ENCODE results near the gene PACS2.

PACS2 gene

DNA sequence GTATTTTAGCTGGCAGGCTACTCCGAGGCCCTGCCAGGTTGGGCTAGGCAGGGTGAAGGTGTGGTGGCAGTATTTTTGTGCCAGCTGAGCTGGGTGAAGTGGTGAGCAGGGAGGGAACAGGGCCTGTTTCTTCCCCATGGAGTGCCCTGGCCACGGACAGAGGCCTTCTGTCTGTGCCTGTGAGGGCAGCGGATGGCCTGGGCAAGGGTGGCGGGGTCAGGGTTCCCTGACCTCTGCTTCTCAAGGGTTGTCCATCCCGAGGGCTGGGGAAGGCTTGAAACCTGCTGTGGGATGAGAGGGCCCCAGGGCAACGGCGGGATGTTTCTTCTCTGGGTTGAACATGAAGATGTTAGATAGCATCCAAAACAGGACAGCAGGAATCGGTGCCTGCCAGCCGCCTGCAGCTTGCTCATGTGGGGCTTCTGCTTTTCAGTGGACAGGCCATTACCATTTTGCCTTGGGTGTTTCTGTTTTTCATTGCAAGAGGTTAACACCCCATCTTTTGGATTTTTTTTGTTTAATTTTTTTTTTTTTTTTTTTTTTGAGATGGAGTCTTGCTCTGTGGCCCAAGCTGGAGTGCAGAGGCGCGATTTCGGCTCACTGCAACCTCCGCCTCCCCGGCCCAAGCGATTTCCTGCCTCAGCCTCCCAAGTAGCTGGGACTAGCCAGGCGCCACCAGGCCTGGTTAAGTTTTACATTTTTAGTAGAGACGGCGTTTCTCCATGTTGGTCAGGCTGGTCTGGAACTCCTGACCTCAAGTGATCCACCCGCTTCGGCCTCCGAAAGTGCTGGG, 108.3 kb downstream of the PACS2 start:
- H3K27me3 ChIP-seq (replicated peaks; ENCODE audit: control insufficient read depth, insufficient read depth, low read length, poor library complexity, severe bottlenecking) = no peaks in the 10 kb centered on the region
- no peak overlapping the region for H3K4me3 ChIP-seq (ENCODE audit: insufficient read depth, low read depth, low read length, poor library complexity, severe bottlenecking)
- DNase-seq = no peak
- H3K9me3 ChIP-seq (ENCODE audit: control insufficient read depth, low read length) = no peaks in the 10 kb centered on the region
- peaks cover 24% of the 10 kb centered on the region for H3K4me1 ChIP-seq (ENCODE audit: control insufficient read depth, insufficient read depth, low read length, poor library complexity, severe bottlenecking)
- peaks cover 10% of the 10 kb centered on the region for H3K36me3 ChIP-seq (ENCODE audit: control insufficient read depth, insufficient read depth, low read length)
- no peak overlapping the region for H3K27ac ChIP-seq (ENCODE audit: insufficient read depth, low read length, poor library complexity, severe bottlenecking)

DNA sequence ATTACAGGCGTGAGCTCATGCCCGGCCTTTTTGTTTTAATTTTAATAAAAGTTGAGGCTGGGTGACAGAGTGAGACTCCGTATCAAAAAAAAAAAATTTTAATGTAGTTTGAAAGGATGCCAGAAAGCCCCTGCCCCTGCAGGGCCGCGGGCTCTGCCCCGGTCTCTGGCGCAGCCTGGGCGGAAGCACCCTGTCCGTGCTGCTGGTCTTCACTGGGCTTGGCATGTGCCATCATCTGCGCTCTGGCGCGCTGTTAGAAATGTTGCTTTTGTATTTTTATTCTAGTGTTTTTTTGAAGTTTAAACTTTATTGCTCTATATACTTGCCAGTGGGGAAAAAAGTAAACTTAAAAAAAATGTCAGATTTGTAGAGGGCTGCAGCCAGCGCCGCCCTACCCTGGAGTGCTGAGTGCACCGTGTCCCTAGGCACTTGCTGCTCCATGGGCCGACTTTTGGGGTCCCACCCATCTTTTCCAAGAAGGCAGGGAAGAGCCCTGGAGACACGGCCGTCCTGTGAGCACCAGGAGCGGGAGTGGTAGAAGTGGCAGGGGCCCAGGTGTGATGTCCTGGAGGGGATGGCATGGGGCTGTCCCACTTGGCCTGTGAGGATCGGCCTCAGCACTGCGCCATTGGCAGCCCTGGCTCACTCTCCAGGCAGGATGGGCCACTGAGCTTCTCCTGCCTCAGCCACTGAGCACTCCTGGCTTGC, 109.1 kb downstream of the PACS2 start:
- H3K9me3 ChIP-seq (ENCODE audit: control insufficient read depth, low read length) = no peaks in the 10 kb centered on the region
- peaks cover 10% of the 10 kb centered on the region for H3K36me3 ChIP-seq (ENCODE audit: control insufficient read depth, insufficient read depth, low read length)
- peaks cover 24% of the 10 kb centered on the region for H3K4me1 ChIP-seq (ENCODE audit: control insufficient read depth, insufficient read depth, low read length, poor library complexity, severe bottlenecking)
- no peak overlapping the region for H3K4me3 ChIP-seq (ENCODE audit: insufficient read depth, low read depth, low read length, poor library complexity, severe bottlenecking)
- no peak for DNase-seq
- H3K27ac ChIP-seq (ENCODE audit: insufficient read depth, low read length, poor library complexity, severe bottlenecking) = no peak overlapping the region
- H3K27me3 ChIP-seq (replicated peaks; ENCODE audit: control insufficient read depth, insufficient read depth, low read length, poor library complexity, severe bottlenecking) = no peaks in the 10 kb centered on the region

DNA sequence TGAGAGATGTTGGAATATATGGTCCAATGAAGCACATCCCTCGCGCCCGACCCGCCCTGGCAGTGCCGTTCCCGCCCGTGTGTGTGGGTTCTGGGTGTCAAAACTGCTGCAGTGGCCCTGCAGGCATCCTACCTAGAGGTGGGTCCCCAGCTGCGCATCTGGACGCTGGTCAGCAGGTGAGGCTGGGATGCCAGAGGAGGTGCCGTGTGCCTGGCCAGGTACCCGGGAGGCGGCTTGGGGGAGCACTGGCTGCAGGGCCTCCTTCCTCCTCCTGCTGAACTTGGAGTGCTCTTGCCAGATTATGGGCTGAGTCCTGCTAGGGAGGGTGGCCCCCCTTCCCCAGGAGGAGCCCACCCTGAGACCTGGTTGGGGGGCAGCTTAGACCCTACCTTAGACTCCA, 110.3 kb downstream of the PACS2 start:
- Histone ChIP-seq H3K9me3 (ENCODE audit: control insufficient read depth, low read length) (no peaks in the 10 kb centered on the region), H3K36me3 (ENCODE audit: control insufficient read depth, insufficient read depth, low read length) (peaks cover 10% of the 10 kb centered on the region), H3K4me3 (ENCODE audit: insufficient read depth, low read depth, low read length, poor library complexity, severe bottlenecking) (no peak overlapping the region), H3K4me1 (ENCODE audit: control insufficient read depth, insufficient read depth, low read length, poor library complexity, severe bottlenecking) (peaks cover 18% of the 10 kb centered on the region), H3K27me3 (replicated peaks; ENCODE audit: control insufficient read depth, insufficient read depth, low read length, poor library complexity, severe bottlenecking) (no peaks in the 10 kb centered on the region), H3K27ac (ENCODE audit: insufficient read depth, low read length, poor library complexity, severe bottlenecking) (no peak overlapping the region)
- DNase-seq = no peak

DNA sequence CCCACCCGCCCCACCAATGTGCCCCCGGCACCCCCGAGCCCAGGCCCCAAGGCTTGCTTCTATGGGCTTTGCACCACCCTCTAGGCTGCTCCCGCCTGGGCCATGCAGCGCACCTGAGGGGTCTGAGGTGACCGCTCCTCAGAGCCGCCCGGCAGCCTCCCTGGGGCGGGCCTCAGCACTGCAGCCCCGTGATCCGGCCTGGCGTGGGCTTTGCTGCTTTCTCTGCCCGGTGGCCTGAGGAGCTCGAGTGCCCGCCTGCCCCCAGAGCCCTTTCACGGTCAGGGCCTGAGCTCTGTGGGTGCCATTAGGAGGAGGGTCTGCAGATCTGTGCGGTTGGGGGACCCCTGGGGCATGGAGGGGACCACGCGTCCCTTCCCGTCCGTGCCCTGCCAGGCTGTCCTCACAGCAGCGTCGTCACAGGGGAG, 111.3 kb downstream of the PACS2 start:
- no peak overlapping the region for H3K27ac ChIP-seq (ENCODE audit: insufficient read depth, low read length, poor library complexity, severe bottlenecking)
- H3K36me3 ChIP-seq (ENCODE audit: control insufficient read depth, insufficient read depth, low read length) = peaks cover 10% of the 10 kb centered on the region
- DNase-seq = no peak
- H3K9me3 ChIP-seq (ENCODE audit: control insufficient read depth, low read length) = no peaks in the 10 kb centered on the region
- no peak overlapping the region for H3K4me3 ChIP-seq (ENCODE audit: insufficient read depth, low read depth, low read length, poor library complexity, severe bottlenecking)
- H3K27me3 ChIP-seq (replicated peaks; ENCODE audit: control insufficient read depth, insufficient read depth, low read length, poor library complexity, severe bottlenecking) = no peaks in the 10 kb centered on the region
- H3K4me1 ChIP-seq (ENCODE audit: control insufficient read depth, insufficient read depth, low read length, poor library complexity, severe bottlenecking) = peaks cover 13% of the 10 kb centered on the region

DNA sequence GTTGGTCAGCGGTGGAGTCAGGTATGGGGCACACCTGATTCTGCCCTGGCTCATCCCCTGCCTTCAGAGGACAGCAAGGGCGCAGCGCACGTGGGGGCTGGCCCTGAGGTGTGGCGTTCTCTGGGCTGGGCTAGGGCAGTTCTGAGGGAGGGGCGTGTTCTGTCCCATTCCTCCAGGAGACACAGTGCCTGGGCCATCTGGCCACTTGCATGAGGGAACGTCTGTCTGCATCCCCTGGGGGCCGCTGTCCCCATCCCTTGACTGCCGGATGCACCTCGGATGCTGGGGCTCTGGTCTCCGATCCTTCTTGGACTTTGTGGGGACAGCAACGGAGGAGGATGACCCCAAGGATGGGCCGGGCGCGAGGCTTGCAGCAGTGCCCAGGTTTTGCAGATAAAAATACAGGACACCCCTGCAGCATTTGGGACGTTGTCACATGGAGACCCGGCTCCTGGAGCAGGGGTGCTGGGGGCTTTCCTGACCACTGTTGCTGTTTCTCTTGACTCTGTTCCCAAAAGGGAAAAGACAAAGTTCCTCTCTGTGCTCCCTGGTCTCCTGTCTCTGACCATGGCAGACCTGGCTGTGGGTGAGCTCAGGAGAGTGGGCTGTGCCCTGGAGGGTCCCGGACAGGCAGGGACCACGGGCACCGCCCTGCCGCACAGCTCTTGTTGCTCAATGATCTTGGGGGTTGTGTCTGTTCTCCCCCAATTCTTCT, 112.0 kb downstream of the PACS2 start:
- no peak for DNase-seq
- H3K4me1 ChIP-seq (ENCODE audit: control insufficient read depth, insufficient read depth, low read length, poor library complexity, severe bottlenecking) = peaks cover 6% of the 10 kb centered on the region
- H3K9me3 ChIP-seq (ENCODE audit: control insufficient read depth, low read length) = no peaks in the 10 kb centered on the region
- H3K36me3 ChIP-seq (ENCODE audit: control insufficient read depth, insufficient read depth, low read length) = peaks cover 10% of the 10 kb centered on the region
- no peak overlapping the region for H3K27ac ChIP-seq (ENCODE audit: insufficient read depth, low read length, poor library complexity, severe bottlenecking)
- no peak overlapping the region for H3K4me3 ChIP-seq (ENCODE audit: insufficient read depth, low read depth, low read length, poor library complexity, severe bottlenecking)
- H3K27me3 ChIP-seq (replicated peaks; ENCODE audit: control insufficient read depth, insufficient read depth, low read length, poor library complexity, severe bottlenecking) = no peaks in the 10 kb centered on the region

DNA sequence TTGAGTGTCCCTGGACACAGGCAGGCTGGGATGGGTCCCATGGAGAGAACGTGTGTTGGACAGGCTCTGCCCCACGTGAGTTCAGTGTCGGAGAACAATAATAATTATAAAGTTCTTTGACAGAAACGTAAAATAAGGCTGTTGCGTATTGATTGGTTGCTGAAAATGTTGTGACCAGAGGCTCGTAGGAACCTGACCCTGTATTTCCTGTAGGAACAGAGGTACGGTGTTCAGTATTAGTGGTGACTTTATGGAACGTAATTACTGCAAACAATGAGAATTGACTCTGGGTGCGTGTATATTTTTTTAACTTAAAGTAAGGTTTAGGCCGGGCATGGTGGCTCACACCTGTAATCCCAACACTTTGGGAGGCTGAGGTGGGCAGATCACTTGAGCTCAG, 112.9 kb downstream of the PACS2 start:
- DNase-seq = no peak
- no peak overlapping the region for H3K4me3 ChIP-seq (ENCODE audit: insufficient read depth, low read depth, low read length, poor library complexity, severe bottlenecking)
- no peaks in the 10 kb centered on the region for H3K27me3 ChIP-seq (replicated peaks; ENCODE audit: control insufficient read depth, insufficient read depth, low read length, poor library complexity, severe bottlenecking)
- peaks cover 10% of the 10 kb centered on the region for H3K36me3 ChIP-seq (ENCODE audit: control insufficient read depth, insufficient read depth, low read length)
- H3K27ac ChIP-seq (ENCODE audit: insufficient read depth, low read length, poor library complexity, severe bottlenecking) = no peak overlapping the region
- no peaks in the 10 kb centered on the region for H3K4me1 ChIP-seq (ENCODE audit: control insufficient read depth, insufficient read depth, low read length, poor library complexity, severe bottlenecking)
- no peaks in the 10 kb centered on the region for H3K9me3 ChIP-seq (ENCODE audit: control insufficient read depth, low read length)

DNA sequence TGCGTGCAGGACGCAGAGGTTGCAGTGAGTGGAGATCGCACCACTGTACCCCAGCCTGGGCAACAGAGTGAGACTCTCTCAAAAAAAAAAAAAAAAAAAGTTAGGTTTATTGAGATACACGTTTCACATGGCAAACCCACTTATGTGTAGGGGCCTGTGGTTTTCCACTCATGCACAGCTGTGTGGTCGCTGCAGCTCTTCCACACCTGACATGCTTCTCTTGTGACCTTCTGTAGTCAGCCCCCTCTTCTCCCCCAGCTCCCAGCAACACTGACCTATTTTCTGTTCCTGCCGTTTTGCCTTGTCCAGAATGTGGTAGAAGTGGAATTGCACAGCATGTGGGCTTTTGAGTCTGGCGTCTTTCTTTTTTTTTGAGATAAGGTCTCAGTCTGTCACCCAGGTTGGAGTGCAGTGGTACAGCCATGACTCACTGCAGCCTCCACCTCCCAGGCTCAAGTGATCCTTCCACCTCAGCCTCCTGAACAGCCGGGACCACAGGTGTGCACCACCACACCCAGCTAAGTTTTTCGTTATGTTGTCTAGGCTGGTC, 113.5 kb downstream of the PACS2 start:
- DNase-seq = no peak
- Histone ChIP-seq H3K27ac (ENCODE audit: insufficient read depth, low read length, poor library complexity, severe bottlenecking) (no peak overlapping the region), H3K36me3 (ENCODE audit: control insufficient read depth, insufficient read depth, low read length) (peaks cover 10% of the 10 kb centered on the region), H3K4me3 (ENCODE audit: insufficient read depth, low read depth, low read length, poor library complexity, severe bottlenecking) (no peak overlapping the region), H3K27me3 (replicated peaks; ENCODE audit: control insufficient read depth, insufficient read depth, low read length, poor library complexity, severe bottlenecking) (no peaks in the 10 kb centered on the region), H3K4me1 (ENCODE audit: control insufficient read depth, insufficient read depth, low read length, poor library complexity, severe bottlenecking) (no peaks in the 10 kb centered on the region), H3K9me3 (ENCODE audit: control insufficient read depth, low read length) (no peaks in the 10 kb centered on the region)

DNA sequence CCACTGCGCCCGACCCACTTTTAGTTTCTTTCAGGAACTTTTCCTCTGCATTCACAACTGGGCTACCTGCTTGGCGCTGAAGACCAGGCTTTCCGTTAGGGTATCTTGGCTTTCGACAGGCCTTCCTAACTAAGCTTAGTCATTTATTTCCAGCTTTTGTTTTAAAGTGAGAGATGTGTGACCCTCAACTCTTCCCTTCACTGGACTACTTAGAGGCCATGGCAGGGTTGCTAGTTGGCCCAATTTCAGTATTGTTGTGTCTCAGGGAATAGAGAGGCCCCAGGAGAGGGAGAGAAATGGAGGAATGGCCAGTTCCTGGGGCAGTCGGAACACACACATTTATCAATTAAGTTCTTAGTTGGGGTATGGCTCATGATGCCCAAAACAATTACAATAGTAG, 115.5 kb downstream of the PACS2 start:
- Histone ChIP-seq H3K9me3 (ENCODE audit: control insufficient read depth, low read length) (no peaks in the 10 kb centered on the region), H3K4me3 (ENCODE audit: insufficient read depth, low read depth, low read length, poor library complexity, severe bottlenecking) (no peak overlapping the region), H3K27ac (ENCODE audit: insufficient read depth, low read length, poor library complexity, severe bottlenecking) (no peak overlapping the region), H3K36me3 (ENCODE audit: control insufficient read depth, insufficient read depth, low read length) (peaks cover 10% of the 10 kb centered on the region), H3K27me3 (replicated peaks; ENCODE audit: control insufficient read depth, insufficient read depth, low read length, poor library complexity, severe bottlenecking) (no peaks in the 10 kb centered on the region), H3K4me1 (ENCODE audit: control insufficient read depth, insufficient read depth, low read length, poor library complexity, severe bottlenecking) (no peaks in the 10 kb centered on the region)
- no peak for DNase-seq

DNA sequence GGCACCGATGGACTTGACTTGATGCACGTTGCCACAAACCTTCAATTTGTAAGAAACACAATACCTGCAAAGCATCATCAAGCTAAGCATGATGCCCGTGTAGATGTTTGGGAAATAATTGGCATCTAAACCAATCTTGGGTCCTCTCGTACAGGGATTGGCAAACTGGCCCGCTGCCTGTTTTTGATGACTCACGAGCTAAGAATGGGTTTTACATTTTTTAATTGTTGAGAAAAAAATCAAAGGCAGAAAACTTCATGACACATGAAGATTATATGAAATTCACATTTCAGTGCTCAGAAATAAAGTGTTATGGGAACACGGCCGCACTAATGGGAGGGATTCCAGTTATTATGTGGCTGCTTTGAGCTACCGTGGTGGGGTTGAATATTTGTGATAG, 116.0 kb downstream of the PACS2 start:
- Histone ChIP-seq H3K27ac (ENCODE audit: insufficient read depth, low read length, poor library complexity, severe bottlenecking) (no peak overlapping the region), H3K36me3 (ENCODE audit: control insufficient read depth, insufficient read depth, low read length) (peaks cover 10% of the 10 kb centered on the region), H3K27me3 (replicated peaks; ENCODE audit: control insufficient read depth, insufficient read depth, low read length, poor library complexity, severe bottlenecking) (no peaks in the 10 kb centered on the region), H3K4me3 (ENCODE audit: insufficient read depth, low read depth, low read length, poor library complexity, severe bottlenecking) (no peak overlapping the region), H3K9me3 (ENCODE audit: control insufficient read depth, low read length) (no peaks in the 10 kb centered on the region), H3K4me1 (ENCODE audit: control insufficient read depth, insufficient read depth, low read length, poor library complexity, severe bottlenecking) (no peaks in the 10 kb centered on the region)
- no peak for DNase-seq
